Glutamatergic neuron (in vitro differentiated cells): ENCODE data around the gene IFNA13. TPM values are rescaled to one million over a fixed set of nuclear protein-coding genes. Genes with fewer than 3 reads are reported as not detected.

Experiments used
- DNase-seq: peaks from one replicate; pipeline ENCODE4 v3.0.0; 2022
- H3K27ac Mint-ChIP-seq: one replicate; pipeline ENCODE4 v1.8.0; 2020; ENCODE audit warnings: mild to moderate bottlenecking, mixed read lengths, inconsistent platforms; ENCODE audit not compliant: unreplicated experiment
- H3K27me3 Mint-ChIP-seq: one replicate; pipeline ENCODE4 v1.8.0; 2020; ENCODE audit warnings: mild to moderate bottlenecking, moderate library complexity, mixed read lengths, inconsistent platforms; ENCODE audit not compliant: unreplicated experiment
- H3K36me3 Mint-ChIP-seq: one replicate; pipeline ENCODE4 v1.8.0; 2020; ENCODE audit warnings: mild to moderate bottlenecking, mixed read lengths, inconsistent platforms; ENCODE audit not compliant: unreplicated experiment
- H3K4me1 Mint-ChIP-seq: one replicate; pipeline ENCODE4 v1.8.0; 2020; ENCODE audit warnings: mild to moderate bottlenecking, low read depth, mixed read lengths, inconsistent platforms; ENCODE audit not compliant: unreplicated experiment
- H3K4me3 Mint-ChIP-seq: one replicate; pipeline ENCODE4 v1.8.0; 2020; ENCODE audit warnings: mild to moderate bottlenecking, mixed read lengths, inconsistent platforms; ENCODE audit not compliant: unreplicated experiment
- H3K9me3 Mint-ChIP-seq: one replicate; pipeline ENCODE4 v1.8.0; 2020; ENCODE audit warnings: mild to moderate bottlenecking, moderate library complexity, mixed read lengths, inconsistent platforms; ENCODE audit not compliant: unreplicated experiment
- CTCF ChIP-seq: fragments of 200-600 bp; sonication (generic); IDR thresholded peaks from one replicate; pipeline ENCODE4 v1.5.0; 2021; ENCODE audit not compliant: partially characterized antibody, unreplicated experiment
- total RNA-seq: library from RNA; stranded (reverse); fragmentation: NEBNext Ultra II Directional; extraction: Animal tissue kit (Norgen Biotek cat#: 25700); gene quantifications from one replicate; pipeline ENCODE4 v1.2.1, GENCODE V29; 2021; ENCODE audit not compliant: unreplicated experiment

IFNA13 gene
- total RNA-seq, 1 donor from 2014 or later = not detected

GRCh38 chr9:21334701-21335632, 32.9 kb downstream of the IFNA13 start, which contains the start of gene KLHL9:
KLHL9 (minus strand) TSS chr9:21335404; CDS start chr9:21334859, 545 bp downstream.
- DNase-seq = peak; percentile 94
- H3K9me3 Mint-ChIP-seq = no peaks in the 10 kb centered on the region
- H3K27me3 Mint-ChIP-seq = no peaks in the 10 kb centered on the region
- H3K4me3 Mint-ChIP-seq = peak within 1 kb of the TSS; percentile 92
- H3K27ac Mint-ChIP-seq = peak within 1 kb of the TSS; percentile 91
- peaks cover 18% of the 10 kb centered on the region for H3K4me1 Mint-ChIP-seq
- H3K36me3 Mint-ChIP-seq = no peaks in the 10 kb centered on the region
- no peak for TF ChIP-seq CTCF

GRCh38 chr9:21333226-21333625, 34.6 kb downstream of the IFNA13 start:
- H3K4me1 Mint-ChIP-seq = peaks cover 18% of the 10 kb centered on the region
- no peaks in the 10 kb centered on the region for H3K36me3 Mint-ChIP-seq
- no peaks in the 10 kb centered on the region for H3K9me3 Mint-ChIP-seq
- no peak for TF ChIP-seq CTCF
- no peak for DNase-seq
- peak overlapping the region; percentile 92 for H3K4me3 Mint-ChIP-seq
- no peak overlapping the region for H3K27ac Mint-ChIP-seq
- no peaks in the 10 kb centered on the region for H3K27me3 Mint-ChIP-seq

GRCh38 chr9:21331676-21332402, 36.0 kb downstream of the IFNA13 start:
- peak overlapping the region; percentile 8 for H3K4me3 Mint-ChIP-seq
- DNase-seq = no peak
- peaks cover 18% of the 10 kb centered on the region for H3K4me1 Mint-ChIP-seq
- H3K27ac Mint-ChIP-seq = no peak overlapping the region
- no peaks in the 10 kb centered on the region for H3K36me3 Mint-ChIP-seq
- H3K27me3 Mint-ChIP-seq = no peaks in the 10 kb centered on the region
- no peak for TF ChIP-seq CTCF
- no peaks in the 10 kb centered on the region for H3K9me3 Mint-ChIP-seq

GRCh38 chr9:21326526-21327139, 41.2 kb downstream of the IFNA13 start:
- Mint-ChIP-seq H3K36me3 (no peaks in the 10 kb centered on the region), H3K4me3 (no peak overlapping the region), H3K4me1 (peaks cover 12% of the 10 kb centered on the region), H3K9me3 (no peaks in the 10 kb centered on the region), H3K27me3 (peaks cover 2% of the 10 kb centered on the region), H3K27ac (no peak overlapping the region)
- TF ChIP-seq CTCF = peak; percentile 72
- no peak for DNase-seq
